ENCODE data around the gene RCCD1. TPM values are rescaled to one million over a fixed set of nuclear protein-coding genes. Genes with fewer than 3 reads are reported as not detected.
"Not testable (repeated sequence)": the region's sequence is repeated elsewhere in the genome, so short reads cannot be mapped to it uniquely, and the experiment has no call there.

The RCCD1 gene
- total RNA-seq, 1 experiment from 2014 or later = 51.5 TPM

GRCh38 chr15:90906181-90906849 lies 48.4 kb upstream of the RCCD1 start:
- H3K9me3 ChIP-seq (ENCODE audit: insufficient read depth, low read depth) = no peaks in the 10 kb centered on the region
- H2AFZ ChIP-seq = no peak overlapping the region
- H3K4me2 ChIP-seq = no peak overlapping the region
- H3K36me3 ChIP-seq (ENCODE audit: low read depth) = no peaks in the 10 kb centered on the region
- ChIA-PET CTCF (no interaction called here), POLR2A (ENCODE audit: unreplicated experiment) (interaction anchor here (0.6 kb wide), 1 partner anchor 586 kb away, joined by 4 read pairs; no protein-coding TSS in a partner anchor)
- peaks cover 17% of the 10 kb centered on the region for H3K4me1 ChIP-seq (replicated peaks; ENCODE audit: insufficient read depth)
- no peaks in the 10 kb centered on the region for H4K20me1 ChIP-seq (ENCODE audit: insufficient read depth)
- no peak overlapping the region for H3K4me3 ChIP-seq
- no peak for TF ChIP-seq EZH2 (IDR thresholded peaks at IDR 0.05; ENCODE audit: low read depth)
- TF ChIP-seq, protein P1, sequence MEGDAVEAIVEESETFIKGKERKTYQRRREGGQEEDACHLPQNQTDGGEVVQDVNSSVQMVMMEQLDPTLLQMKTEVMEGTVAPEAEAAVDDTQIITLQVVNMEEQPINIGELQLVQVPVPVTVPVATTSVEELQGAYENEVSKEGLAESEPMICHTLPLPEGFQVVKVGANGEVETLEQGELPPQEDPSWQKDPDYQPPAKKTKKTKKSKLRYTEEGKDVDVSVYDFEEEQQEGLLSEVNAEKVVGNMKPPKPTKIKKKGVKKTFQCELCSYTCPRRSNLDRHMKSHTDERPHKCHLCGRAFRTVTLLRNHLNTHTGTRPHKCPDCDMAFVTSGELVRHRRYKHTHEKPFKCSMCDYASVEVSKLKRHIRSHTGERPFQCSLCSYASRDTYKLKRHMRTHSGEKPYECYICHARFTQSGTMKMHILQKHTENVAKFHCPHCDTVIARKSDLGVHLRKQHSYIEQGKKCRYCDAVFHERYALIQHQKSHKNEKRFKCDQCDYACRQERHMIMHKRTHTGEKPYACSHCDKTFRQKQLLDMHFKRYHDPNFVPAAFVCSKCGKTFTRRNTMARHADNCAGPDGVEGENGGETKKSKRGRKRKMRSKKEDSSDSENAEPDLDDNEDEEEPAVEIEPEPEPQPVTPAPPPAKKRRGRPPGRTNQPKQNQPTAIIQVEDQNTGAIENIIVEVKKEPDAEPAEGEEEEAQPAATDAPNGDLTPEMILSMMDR (conservative IDR thresholded peaks at IDR 0.05) = no peak
- H3K27me3 ChIP-seq (ENCODE audit: insufficient read depth, low read depth) = no peaks in the 10 kb centered on the region
- intact Hi-C loops (cut with micrococcal nuclease; ENCODE audit: unreplicated experiment) = no loop called here
- H3K9me2 ChIP-seq (ENCODE audit: insufficient read depth) = no peaks in the 10 kb centered on the region
- peaks cover 22% of the 10 kb centered on the region; the same call in 1 of the 2 replicates for H3F3A ChIP-seq (ENCODE audit: insufficient read depth, low read depth)
- H3K79me2 ChIP-seq (ENCODE audit: low read depth) = no peaks in the 10 kb centered on the region
- DNase-seq = no peak
- H3K27ac ChIP-seq = no peak overlapping the region
- BruUV-seq (replicated peaks) = no TSS peak

GRCh38 chr15:90907051-90907660 lies 47.5 kb upstream of the RCCD1 start:
- Histone ChIP-seq H3K36me3 (ENCODE audit: low read depth) (no peaks in the 10 kb centered on the region), H3K4me2 (no peak overlapping the region), H3K27me3 (ENCODE audit: insufficient read depth, low read depth) (no peaks in the 10 kb centered on the region), H3K79me2 (ENCODE audit: low read depth) (no peaks in the 10 kb centered on the region), H3K4me1 (replicated peaks; ENCODE audit: insufficient read depth) (peaks cover 9% of the 10 kb centered on the region), H3F3A (ENCODE audit: insufficient read depth, low read depth) (peaks cover 14% of the 10 kb centered on the region; the same call in 1 of the 2 replicates), H4K20me1 (ENCODE audit: insufficient read depth) (no peaks in the 10 kb centered on the region), H2AFZ (no peak overlapping the region), H3K9me2 (ENCODE audit: insufficient read depth) (no peaks in the 10 kb centered on the region), H3K4me3 (no peak overlapping the region), H3K27ac (no peak overlapping the region), H3K9me3 (ENCODE audit: insufficient read depth, low read depth) (no peaks in the 10 kb centered on the region)
- intact Hi-C loops (cut with micrococcal nuclease; ENCODE audit: unreplicated experiment) = no loop called here
- ChIA-PET POLR2A (ENCODE audit: unreplicated experiment) (interaction anchor here (0.6 kb wide), 1 partner anchor 12 kb away, joined by 3 read pairs; no protein-coding TSS in a partner anchor), CTCF (no interaction called here)
- DNase-seq = no peak
- TF ChIP-seq, protein P1 (conservative IDR thresholded peaks at IDR 0.05) = no peak
- no peak for TF ChIP-seq EZH2 (IDR thresholded peaks at IDR 0.05; ENCODE audit: low read depth)
- BruUV-seq (replicated peaks) = no TSS peak

DNA sequence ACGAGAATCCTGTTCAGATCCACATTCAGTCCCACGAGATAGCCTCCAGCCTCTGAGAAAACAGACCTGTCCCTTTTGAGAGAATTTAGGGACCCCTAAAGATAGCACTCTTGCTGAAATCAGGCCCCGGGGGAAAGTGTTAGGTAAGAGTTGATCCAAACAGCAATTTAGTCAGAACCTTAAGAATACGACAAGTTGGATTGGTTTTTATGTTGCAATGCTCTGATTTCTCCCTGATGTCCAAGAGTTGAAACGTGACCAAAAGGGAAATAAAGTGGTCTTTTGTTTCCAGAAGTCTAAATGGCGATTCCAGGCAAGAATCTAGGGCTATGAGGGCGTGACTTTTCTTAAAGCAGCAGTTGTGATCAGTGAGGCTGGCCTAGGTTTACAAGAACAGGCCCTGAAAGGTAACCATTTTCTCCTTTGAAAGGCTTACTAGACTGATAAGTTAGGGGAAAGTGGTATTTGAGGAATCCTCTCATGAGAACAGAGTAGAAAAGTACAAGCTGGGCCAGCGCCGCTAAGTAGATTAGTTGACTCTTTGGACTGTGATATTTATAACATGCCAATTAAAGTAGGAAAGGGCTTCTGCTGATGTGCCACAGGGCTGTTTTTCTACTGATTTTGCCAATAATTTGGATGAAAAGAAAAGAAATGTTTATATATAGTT lies 46.7 kb upstream of the RCCD1 start:
- intact Hi-C loops (cut with micrococcal nuclease; ENCODE audit: unreplicated experiment) = no loop called here
- Histone ChIP-seq H3K36me3 (ENCODE audit: low read depth) (no peaks in the 10 kb centered on the region), H3K4me2 (no peak overlapping the region), H3K27me3 (ENCODE audit: insufficient read depth, low read depth) (no peaks in the 10 kb centered on the region), H3F3A (ENCODE audit: insufficient read depth, low read depth) (peaks cover 14% of the 10 kb centered on the region; the same call in 1 of the 2 replicates), H3K9me2 (ENCODE audit: insufficient read depth) (no peaks in the 10 kb centered on the region), H3K4me1 (replicated peaks; ENCODE audit: insufficient read depth) (peaks cover 9% of the 10 kb centered on the region), H4K20me1 (ENCODE audit: insufficient read depth) (no peaks in the 10 kb centered on the region), H3K27ac (no peak overlapping the region), H3K79me2 (ENCODE audit: low read depth) (no peaks in the 10 kb centered on the region), H2AFZ (no peak overlapping the region), H3K4me3 (no peak overlapping the region), H3K9me3 (ENCODE audit: insufficient read depth, low read depth) (no peaks in the 10 kb centered on the region)
- ChIA-PET CTCF (no interaction called here), POLR2A (ENCODE audit: unreplicated experiment) (no interaction called here)
- no peak for TF ChIP-seq EZH2 (IDR thresholded peaks at IDR 0.05; ENCODE audit: low read depth)
- TF ChIP-seq, protein P1 (conservative IDR thresholded peaks at IDR 0.05) = no peak
- DNase-seq = no peak
- no TSS peak for BruUV-seq (replicated peaks)

DNA sequence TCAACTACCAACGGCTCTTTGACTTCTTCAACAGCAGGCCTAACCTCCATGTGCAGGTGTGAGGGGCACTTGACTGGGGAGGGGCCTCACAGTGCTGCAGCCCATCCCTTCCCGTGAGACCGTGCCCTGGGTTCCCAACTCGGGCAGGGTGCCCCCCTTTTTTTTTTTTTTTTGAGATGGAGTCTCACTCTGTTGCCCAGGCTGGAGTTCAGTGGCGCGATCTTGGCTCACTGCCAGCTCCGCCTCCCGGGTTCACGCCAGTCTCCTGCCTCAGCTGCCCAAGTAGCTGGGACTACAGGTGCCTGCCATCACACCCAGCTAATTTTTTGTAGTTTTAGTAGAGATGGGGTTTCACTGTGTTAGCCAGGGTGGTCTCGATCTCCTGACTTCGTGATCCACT lies 45.2 kb upstream of the RCCD1 start:
- DNase-seq; intact Hi-C loops (cut with micrococcal nuclease; ENCODE audit: unreplicated experiment); POLR2A ChIA-PET (ENCODE audit: unreplicated experiment); H4K20me1 ChIP-seq (ENCODE audit: insufficient read depth); H2AFZ ChIP-seq; H3K36me3 ChIP-seq (ENCODE audit: low read depth); H3K79me2 ChIP-seq (ENCODE audit: low read depth); H3K27me3 ChIP-seq (ENCODE audit: insufficient read depth, low read depth); H3K27ac ChIP-seq; BruUV-seq (replicated peaks); H3K9me2 ChIP-seq (ENCODE audit: insufficient read depth); H3K4me1 ChIP-seq (replicated peaks; ENCODE audit: insufficient read depth); H3F3A ChIP-seq (ENCODE audit: insufficient read depth, low read depth); H3K4me3 ChIP-seq; H3K4me2 ChIP-seq; H3K9me3 ChIP-seq (ENCODE audit: insufficient read depth, low read depth): not testable (repeated sequence)
- CTCF ChIA-PET = interaction anchor here (0.6 kb wide), 1 partner anchor 9 kb away, joined by 7 read pairs; no protein-coding TSS in a partner anchor

All from PC-9 (cell line).